Measurements from ENCODE around the gene S100A10.

S100A10 gene

DNA sequence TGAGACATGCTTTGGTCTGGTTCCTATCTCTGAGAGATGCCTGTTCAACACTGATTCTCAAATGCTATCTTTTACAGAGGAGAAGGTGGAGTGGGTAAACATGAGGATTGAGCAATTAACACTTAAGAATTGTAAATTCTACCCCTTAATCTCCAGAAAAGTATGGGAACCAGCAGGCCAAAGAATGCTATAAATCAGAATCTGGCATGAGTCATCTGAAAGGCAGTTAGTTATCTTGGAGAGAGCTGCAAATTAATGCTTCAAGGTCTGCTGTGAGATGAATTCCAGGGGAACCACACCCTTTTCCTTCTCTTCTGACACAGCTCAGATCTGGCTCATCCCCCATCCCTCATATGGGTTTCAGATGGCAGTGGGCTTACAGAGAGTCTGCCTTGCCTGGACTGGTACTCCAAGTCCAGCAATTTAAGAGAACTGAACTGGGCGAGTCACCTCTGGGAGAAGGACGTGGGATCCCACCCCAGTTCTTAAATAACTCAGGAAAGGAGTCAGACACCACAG, 5.2 kb downstream of the S100A10 start:
- H3K4me3 ChIP-seq (ENCODE audit: low read depth, low read length) = no peak overlapping the region
- no peak for TF ChIP-seq CTCF (IDR thresholded peaks at IDR 0.05; ENCODE audit: borderline replicate concordance, insufficient read depth, low read depth, low read length)

DNA sequence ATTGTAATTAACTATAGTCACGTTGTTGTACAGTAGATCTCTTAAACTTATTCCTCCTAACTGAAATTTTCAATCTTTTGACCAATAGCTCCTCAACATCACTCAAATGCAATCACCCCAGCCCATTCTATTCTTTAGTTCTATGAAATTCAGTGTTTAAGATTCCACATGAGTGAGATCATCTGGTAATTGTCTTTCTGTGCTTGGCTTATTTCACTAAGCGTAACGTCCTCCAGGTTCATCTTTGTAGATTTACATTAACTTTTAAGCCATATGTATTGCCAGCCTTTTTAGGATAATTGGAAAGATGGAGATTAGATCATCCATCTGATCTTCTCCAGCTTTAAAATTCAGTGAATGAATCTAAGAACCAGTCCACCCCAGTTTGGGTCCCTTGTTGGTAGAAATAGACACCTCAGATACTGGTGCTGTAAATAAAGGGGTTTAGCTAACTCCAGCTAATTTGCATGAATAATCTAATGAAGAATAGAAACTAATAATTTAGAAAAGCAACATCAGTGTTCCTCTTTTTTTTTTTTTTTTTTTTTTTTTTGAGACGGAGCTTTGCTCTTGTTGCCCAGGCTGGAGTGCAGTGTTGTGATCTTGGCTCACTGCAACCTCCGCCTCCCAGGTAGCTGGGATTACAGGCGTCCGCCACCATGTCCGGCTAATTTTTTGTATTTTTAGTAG, 7.0 kb downstream of the S100A10 start:
- no peak for TF ChIP-seq CTCF (IDR thresholded peaks at IDR 0.05; ENCODE audit: borderline replicate concordance, insufficient read depth, low read depth, low read length)
- H3K4me3 ChIP-seq (ENCODE audit: low read depth, low read length) = no peak overlapping the region

GRCh38 chr1:151985768-151986167, 7.9 kb downstream of the S100A10 start:
- no peak overlapping the region for H3K4me3 ChIP-seq (ENCODE audit: low read depth, low read length)
- no peak for TF ChIP-seq CTCF (IDR thresholded peaks at IDR 0.05; ENCODE audit: borderline replicate concordance, insufficient read depth, low read depth, low read length)

GRCh38 chr1:151985270-151985669, 8.4 kb downstream of the S100A10 start:
- H3K4me3 ChIP-seq (ENCODE audit: low read depth, low read length) = no peak overlapping the region
- TF ChIP-seq CTCF (IDR thresholded peaks at IDR 0.05; ENCODE audit: borderline replicate concordance, insufficient read depth, low read depth, low read length) = no peak

GRCh38 chr1:151984313-151984956, 9.2 kb downstream of the S100A10 start:
- no peak overlapping the region for H3K4me3 ChIP-seq (ENCODE audit: low read depth, low read length)
- no peak for TF ChIP-seq CTCF (IDR thresholded peaks at IDR 0.05; ENCODE audit: borderline replicate concordance, insufficient read depth, low read depth, low read length)

GRCh38 chr1:151982300-151983005, 11.2 kb downstream of the S100A10 start:
- H3K4me3 ChIP-seq (ENCODE audit: low read depth, low read length) = no peak overlapping the region
- TF ChIP-seq CTCF (IDR thresholded peaks at IDR 0.05; ENCODE audit: borderline replicate concordance, insufficient read depth, low read depth, low read length) = no peak

All from GM12875 (cell line).